CD4-positive, alpha-beta T cell treated with Interleukin-6 at 100 ng/mL for 8 hours (primary cell): Measurements from ENCODE around the gene UBE2E1.

Source experiments
- DNase-seq: peaks from one replicate; pipeline ENCODE4 v3.0.0-alpha.2; 2020; ENCODE audit warnings: mixed read lengths, low spot score

The UBE2E1 gene

GRCh38 chr3:23796518-23796917 is 9.2 kb upstream of the UBE2E1 start:
- DNase-seq, result no peak

DNA sequence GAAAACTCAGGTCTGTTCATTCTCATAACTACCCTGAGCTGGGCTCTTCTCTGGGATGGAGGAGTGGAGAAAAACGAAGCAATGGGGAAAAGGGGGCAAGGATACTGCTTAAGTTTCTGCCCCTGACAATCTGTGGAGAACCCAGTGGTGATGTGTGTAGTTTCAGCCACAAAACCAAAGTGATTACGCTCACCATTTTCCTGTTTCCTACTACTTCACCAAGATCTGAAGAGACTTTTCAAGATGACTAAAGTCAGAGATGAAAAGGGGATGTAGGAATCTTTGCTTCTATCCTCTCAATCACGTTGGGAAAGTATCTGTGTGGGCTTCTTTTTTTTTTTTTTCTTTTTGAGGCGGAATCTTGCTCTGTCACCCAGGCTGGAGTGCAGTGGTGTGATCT is 8.3 kb upstream of the UBE2E1 start:
- DNase-seq, result no peak

DNA sequence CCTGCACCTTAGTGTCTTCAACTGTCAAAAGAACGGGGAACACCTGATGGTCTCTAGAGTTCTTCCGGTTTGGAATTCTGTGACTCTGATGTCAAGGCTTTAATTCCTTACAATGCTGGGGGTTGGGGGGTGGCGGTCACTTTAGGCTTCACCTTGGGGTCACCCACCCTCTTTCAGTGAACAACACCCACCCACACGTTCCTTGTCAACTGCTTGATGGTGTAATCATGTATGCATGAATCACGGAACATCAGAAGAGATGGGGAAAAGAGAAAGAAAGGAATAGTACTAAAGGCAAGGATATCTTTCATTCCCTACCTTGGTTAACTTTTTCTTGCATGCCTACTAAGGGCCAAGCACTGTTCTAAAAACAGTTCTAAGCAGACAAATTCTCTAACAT is 7.3 kb upstream of the UBE2E1 start:
- no peak for DNase-seq

- DNase-seq, result no peak
Observed at GRCh38 chr3:23798876-23799275, 6.9 kb upstream of the UBE2E1 start.

- DNase-seq, result no peak
Observed at GRCh38 chr3:23800731-23801130, 5.0 kb upstream of the UBE2E1 start.

DNA sequence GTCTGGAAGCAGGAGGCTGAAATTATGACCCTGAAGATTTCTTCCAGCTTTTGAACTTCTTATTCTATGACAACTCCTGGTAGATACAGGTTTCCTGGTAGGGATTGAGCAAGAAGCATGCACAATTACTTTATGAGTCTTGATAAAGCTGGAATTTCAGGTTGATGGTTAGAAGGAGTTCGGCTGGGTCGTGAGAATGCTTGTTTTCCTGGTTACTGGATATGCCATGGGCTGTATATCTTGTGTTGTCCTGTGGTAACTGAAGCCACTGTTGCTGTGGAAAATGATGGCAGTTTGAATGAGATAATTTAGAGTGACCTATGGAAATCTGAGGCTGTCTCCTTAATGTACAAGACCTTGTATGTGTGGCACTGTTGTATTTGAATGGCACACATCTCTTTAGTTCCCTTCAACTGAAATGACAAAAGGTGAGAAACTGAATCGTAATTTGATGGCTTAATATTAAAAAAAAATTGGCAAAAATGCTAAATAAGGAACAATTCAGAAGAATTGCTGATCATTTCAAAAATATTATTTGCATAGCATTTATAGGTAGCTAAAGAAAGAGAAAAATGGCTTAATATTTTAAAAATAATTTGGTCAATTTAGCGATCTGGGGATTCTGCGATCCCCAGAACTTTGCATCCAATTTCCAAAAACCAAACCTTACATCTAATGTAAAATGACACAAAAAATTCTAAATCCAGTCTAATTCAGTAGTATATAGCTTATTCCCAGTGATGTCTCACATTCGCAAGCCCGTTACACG is 1.1 kb upstream of the UBE2E1 start:
- no peak for DNase-seq

- DNase-seq, result no peak
Observed at GRCh38 chr3:23805210-23805632, 534 bp upstream of the UBE2E1 start.

DNA sequence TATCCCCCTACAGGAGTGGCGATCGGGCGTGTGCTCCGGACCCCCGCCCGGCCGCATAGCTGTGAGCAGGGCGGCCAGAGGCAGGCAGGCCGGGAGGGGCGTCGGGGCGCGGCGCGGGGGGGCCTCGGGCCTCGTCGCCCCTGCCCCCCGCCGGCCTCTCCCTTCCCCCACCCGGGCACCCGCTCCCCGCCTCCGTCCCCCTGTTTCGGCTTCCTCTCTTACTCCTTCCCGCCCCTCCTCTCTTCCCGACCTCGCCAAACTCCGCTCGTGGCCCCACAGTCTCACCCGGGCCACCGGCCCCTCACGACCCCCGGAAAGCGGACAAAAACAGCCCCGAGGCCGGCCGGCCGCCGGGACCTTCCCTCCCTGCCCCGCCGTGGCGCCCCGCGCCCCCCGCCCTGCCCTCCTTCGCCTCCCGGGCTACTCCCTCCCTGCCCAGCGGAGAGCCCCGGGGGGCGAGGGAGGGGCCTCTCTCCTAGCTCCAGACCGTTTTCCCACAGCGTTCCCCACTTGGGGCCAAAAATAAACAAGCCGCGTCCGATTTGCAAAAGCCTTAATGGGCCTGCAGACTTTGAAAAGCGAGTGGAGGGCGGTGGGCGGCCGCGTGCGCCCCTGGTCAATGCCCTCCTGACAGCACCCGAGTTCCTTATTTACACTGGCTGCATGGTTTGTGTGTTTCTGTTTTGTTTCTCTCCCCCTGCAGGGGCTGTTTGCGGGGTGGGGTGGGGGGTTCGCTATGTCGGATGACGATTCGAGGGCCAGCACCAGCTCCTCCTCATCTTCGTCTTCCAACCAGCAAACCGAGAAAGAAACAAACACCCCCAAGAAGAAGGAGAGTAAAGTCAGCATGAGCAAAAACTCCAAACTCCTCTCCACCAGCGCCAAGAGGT is 1.0 kb downstream of the UBE2E1 start:
- no peak for DNase-seq

GRCh38 chr3:23807424-23808015 is 1.8 kb downstream of the UBE2E1 start:
- no peak for DNase-seq

DNA sequence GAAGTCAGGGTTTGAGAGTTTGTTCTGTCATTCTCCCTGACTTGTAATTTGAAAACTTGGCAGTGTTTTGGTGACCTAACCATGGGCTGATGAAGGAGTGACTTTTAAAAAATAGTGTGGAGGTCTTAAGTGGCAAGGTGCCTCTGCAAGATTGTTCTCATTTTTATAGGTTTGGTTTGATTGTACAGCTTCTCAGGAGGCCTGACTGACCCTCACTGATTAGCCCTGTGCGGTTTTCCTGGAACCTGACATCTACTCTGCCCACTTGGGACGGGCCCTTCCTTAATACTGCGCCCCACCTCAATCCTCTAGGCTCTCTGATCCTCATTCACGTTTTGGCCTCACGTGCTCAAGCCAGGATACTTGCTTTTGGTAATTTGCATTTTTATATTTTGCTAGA is 2.8 kb downstream of the UBE2E1 start:
- DNase-seq, result no peak

DNA sequence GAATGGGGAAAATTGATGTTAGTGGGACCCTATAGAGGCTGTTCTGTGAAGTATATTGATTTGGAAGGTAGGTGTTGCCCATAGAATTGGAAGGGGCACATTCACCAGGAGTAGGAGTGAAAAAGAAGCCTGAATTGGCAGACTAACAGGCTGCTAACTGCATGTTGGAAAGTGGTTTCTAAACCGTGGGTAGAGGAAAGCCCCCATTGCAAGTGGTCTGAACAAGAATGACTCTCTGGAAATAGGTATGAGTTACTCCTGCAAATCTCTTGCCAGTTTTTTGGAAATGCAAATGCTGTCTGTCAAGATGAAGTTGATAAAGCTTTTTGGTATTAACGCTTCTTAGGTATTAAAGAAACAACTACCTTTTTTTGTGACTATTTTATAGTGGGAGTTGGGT is 3.5 kb downstream of the UBE2E1 start:
- DNase-seq, result no peak

- DNase-seq, result no peak
Observed at GRCh38 chr3:23809840-23810342, 4.1 kb downstream of the UBE2E1 start.

DNA sequence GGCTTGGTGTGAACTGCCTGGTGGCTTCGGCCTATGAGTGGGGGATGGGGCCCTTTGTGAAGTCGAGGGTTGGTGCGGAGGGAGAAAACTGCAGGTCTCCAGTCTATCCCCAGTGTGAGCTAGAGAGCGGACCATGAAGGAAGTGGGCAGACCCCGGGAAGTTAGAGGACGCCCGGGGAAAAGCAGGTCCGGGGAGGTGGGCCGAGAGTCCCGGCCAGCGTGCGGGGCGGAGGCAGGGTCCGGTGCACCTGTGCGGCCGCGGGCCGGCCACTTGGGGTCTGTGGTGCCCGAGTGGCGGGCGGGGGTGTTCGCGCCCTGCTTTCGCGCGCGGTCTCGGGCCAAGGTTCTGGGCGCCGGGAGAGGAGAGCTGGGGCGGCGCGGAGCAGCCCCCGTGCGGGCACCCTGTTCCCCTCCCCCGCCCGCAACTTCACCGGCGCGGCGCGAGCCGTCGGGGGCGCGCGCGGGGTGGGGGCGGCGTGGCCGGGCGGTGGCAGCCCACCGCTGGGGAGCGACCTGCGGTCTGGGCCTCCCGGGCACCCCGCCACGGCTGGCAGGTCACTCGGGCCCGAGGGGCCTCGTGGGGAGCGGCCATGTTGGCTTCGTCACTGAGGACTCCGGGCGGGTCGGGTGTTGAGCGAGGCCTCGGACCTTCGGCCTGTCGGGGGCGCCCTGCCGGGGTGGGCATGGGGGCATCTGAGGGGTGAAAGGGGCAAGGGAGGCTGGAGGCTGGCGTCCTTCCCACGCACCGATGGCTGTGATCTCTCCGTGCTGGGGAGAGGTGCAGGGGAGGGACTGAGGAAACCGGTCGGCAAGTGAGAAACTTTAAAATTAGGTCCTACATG is 4.8 kb downstream of the UBE2E1 start:
- no peak for DNase-seq

GRCh38 chr3:23811185-23811527 is 5.4 kb downstream of the UBE2E1 start:
- no peak for DNase-seq

- DNase-seq, result no peak
Observed at GRCh38 chr3:23811919-23812318, 6.2 kb downstream of the UBE2E1 start.

DNA sequence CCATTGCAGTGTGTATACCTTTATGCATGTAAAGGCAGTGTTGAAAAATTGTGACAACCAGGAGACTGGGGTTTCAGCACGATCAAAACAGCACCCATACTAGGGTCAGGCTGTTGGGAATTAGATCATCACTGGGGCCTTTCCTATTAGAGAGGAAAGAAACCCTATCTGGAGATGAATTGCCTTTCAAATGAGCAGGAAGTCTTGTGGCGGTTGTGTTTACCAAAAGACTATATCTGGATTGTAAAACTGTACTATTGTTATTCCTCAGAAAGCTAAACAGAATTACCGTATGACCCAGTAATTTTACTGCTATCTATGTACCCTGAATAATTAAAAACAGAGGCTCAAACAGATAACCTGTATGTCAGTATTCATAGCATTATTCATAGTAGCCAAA is 10.1 kb downstream of the UBE2E1 start:
- no peak for DNase-seq

- DNase-seq, result no peak
Observed at GRCh38 chr3:23816721-23817120, 11.0 kb downstream of the UBE2E1 start.

DNA sequence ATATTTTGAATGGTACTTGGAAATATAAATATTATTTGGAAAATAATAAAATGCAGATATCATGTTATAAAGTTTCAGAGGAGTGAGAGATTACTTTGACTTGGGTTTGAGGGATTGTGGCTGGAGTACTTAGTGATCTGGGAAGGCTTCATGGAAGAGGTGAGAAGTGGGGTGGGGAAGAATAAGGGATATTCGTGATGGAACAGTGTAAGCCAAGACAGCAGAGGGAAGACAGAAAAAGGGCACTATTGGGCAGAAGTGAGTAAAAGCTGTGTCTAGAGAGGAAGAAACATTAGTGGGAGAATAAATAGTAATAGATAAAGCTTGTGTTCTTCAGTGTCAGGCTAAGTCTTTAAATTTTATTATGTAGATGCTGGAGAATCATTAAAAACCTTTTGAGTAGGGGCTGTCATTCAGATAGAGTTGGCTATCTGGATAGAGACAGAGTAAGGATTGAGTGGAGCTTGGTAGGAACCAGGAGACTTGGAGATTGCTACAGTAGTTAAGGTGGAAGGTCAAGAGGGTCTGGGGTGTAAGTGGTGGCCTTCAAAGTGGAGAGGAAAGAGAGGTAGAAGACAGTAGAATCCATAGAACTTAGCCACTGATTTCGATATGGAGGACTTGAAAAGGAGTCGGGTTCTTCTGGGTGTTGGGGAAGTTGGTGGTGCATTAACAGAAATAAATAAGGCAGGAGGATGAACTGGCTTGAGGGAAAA is 11.9 kb downstream of the UBE2E1 start:
- DNase-seq, result no peak

DNA sequence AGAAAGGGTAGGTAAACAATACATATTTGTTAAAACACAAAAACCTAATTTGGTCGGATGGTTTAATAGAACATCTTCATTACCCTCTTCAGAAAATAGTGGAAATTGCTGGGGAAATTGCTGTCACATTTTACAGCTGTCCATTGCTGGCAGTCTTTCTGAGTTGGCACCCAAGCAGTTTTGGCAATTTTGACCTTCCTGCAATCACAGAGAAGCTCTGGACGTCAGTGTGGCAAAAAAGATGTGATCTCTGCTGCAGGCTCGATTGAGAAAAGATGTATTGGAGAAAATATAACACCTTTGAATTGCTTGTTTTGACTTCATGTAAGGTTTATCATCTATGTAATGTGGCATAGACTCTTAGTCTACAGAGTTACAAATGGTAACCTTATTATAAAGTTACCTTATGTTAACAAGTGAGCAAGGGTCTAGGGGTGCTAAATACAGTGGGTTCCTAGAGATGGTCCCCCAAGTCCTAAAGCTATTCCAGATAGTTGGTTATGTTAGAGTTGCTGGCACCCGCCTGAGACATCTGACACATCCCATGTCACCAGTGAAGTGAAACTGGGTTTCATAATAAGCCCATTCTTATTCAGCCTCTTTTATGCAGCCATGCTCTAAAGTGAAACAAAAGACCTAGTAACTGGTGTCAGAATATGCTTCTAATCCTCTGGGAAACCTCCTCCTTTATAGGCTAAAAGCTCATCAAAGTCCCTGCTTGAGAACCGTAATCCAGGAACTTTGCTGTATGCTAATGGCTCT is 14.0 kb downstream of the UBE2E1 start:
- DNase-seq, result no peak

DNA sequence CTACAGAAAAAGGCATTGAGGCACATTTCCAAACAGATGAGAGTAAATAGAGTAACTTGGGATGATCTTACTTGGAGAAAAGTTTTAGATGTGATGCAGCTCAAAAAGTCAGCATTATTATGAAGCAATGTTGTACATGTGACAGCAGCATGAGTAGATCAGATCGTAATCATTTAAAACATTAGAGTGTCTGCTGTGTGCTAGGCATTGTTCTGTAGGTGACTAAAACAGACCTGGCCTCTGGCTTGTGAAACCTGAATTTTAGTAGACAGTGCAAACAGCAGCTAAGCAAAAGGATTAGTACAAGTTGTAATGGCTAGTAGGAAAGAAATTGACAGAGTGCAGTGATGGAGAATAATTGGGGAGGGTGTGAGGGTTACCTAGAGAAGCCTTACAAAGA is 15.1 kb downstream of the UBE2E1 start:
- DNase-seq, result no peak

DNA sequence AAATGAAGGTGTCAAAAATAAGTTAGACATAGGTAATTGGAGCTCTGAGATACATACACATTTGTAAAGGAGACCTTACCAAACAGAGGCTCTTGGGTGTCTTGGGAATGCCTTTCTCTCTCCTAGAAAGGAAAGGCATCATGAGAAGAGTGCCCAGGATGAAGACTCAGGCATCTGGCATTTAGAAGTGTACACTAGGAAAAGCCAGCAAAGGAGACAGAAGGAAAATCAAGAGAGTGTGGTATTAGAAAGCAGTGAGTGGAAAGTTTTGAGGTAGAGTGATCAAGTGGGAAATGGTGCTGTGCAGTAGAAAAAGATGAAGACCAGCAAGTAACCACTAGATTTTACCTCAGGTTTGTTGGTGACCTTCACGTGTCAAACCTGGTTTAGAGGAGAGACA is 16.1 kb downstream of the UBE2E1 start:
- no peak for DNase-seq
